NCI-H128 (cell line): Measurements from ENCODE around the gene KRTAP10-6.
"Not testable (repeated sequence)": the region's sequence is repeated elsewhere in the genome, so short reads cannot be mapped to it uniquely, and the experiment has no call there.

ENCODE experiments used
- DNase-seq: peaks from one replicate; lab custom pipeline; 2025; ENCODE audit not compliant: unreplicated experiment; lab: John Stamatoyannopoulos, UW

KRTAP10-6 gene

DNA sequence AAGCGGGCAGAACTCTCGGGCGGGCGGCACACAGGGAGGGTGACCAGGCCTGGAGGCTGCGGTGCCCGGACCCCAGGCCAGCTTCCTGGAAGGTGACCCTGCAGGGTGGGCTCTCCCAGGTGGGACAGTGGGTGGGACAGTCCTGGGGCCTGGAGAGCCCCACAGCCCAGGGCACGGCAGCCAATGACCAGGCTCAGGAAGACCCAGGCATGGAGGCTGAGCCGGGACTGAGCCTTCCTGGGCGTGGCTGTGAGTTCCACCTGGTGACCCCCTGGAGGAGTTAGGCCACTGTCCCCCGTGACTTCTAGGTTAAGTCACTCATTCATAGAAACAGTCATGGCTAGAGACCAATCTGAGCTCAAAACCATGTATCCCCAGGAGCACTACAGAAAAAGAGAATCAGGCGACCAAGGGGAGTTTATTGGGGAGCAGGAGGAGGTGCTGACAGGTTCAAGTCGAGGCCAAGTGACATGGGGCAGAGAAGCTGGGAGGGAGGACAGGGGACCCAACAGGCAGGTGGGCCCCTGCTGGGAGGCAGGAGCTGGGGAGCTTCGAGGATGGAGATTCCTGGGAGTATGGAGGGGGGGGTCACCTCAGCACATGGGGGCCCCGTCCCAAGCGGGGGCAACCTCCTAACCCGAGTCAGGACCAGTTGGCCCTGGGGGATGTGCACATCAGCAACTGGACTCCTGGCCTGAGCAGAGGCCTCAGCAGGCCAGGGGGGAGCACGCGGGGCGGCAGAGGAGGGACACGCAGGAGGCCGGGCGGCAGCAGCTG lies 13.1 kb downstream of the KRTAP10-6 start:
- DNase-seq, result no peak

DNA sequence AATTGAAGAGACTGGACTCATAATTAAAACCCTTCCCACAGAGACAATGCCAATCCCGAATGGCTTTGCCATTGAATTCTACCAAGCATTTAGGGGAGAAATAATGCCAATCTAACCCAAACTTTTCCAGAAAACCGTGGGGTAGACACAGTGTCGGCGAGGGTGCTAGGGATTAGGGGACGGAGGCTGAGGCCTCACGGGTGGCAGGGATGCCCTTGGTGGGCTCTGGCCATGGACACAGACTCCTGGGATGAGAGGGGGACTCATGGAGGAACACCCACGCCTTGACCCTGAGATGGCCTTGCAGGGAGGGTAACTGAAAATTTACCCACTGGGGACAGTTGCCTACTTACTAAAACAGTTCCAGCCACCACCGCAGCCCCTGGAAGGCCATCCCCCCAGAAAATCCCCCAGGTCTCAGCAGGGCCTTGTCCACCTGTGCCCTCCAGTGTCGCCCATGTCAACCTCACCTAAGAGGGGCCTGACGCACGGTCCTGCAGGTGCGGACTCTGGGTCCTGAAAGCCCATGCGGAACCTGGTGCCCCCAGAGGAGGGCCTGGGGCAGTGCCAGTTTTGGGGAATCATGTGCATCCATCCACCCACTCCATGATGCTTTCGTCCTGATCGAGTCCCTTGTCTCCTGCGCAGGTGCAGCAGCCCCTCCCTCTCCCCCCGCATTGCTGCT lies 13.8 kb downstream of the KRTAP10-6 start:
- DNase-seq, result no peak

DNA sequence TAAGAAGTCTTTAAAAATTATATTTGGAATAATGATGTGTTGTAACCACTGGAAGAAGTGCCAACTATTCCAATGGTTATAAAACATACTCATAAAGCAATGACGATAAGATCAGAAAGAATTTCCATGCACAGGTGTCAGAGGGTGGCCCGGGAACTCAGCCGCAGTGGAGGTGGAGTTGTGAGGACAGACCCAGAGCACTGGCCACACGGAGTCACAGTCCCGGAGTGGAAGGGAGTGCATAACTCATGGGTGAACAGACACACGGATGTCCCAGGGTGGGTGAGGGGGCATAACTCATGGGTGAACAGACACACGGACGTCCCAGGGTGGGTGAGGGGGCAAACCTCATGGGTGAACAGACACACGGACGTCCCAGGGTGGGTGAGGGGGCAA lies 16.3 kb downstream of the KRTAP10-6 start:
- no peak for DNase-seq

- no peak for DNase-seq
Observed at GRCh38 chr21:44575307-44576024, 16.8 kb downstream of the KRTAP10-6 start.

DNA sequence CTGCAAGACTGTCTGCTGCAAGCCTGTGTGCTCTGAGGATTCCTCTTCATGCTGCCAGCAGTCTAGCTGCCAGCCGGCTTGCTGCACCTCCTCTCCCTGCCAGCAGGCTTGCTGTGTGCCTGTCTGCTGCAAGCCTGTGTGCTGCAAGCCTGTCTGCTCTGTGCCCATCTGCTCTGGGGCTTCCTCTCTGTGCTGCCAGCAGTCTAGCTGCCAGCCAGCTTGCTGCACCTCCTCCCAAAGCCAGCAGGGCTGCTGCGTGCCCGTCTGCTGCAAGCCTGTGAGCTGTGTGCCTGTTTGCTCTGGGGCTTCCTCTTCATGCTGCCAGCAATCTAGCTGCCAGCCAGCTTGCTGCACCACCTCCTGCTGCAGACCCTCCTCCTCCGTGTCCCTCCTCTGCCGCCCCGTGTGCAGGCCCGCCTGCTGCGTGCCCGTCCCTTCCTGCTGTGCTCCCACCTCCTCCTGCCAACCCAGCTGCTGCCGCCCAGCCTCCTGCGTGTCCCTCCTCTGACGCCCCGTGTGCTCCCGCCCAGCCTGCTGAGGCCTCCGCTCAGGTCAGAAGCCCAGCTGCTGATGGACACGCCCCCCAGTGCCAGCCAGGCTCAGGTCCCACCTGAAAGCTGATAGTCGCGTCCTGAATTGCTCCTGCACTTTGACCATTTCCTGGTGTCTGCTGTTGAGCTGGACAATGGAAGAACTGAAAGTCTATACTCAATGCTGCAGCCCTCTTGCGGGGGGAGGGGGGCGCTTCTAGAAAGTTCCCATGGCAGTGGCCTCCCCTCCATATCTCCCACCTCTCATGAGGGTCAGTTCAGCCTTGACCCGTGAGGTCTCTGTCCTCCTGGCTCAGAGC lies 17.6 kb downstream of the KRTAP10-6 start:
- no peak for DNase-seq

- not testable (repeated sequence) for DNase-seq
Observed at GRCh38 chr21:44573630-44574456, 18.5 kb downstream of the KRTAP10-6 start, which contains the start of gene KRTAP10-4. Gene KRTAP10-4 (plus strand): TSS chr21:44573729. CDS start chr21:44573759, 30 bp downstream.

DNA sequence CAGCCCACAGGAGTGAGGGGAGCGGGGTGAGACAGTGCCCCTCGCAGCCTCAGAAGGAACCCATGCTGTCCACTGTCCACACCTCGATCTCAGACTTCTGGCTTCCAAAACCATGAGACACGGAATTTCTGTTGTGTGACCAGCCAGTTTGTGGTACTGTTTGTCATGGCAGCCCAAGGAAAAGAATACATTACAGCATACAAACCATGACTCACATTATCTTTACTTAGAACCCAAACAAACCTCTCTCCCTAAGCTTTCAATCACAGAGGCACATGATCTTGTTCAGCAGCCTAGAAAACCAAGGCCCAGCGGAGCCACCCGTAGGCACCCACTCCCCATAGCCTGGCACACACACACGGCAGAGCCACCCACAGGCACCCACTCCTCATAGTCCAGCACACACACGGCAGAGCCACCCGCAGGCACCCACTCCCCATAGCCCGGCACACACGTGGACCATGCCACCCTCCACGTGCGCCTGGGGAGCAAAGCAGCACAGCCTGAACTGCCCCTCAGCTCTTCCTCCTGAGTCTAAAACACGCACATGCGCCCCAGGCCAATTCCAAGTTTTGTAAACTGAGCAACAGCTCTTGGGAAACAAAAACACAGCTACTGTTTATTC lies 19.2 kb downstream of the KRTAP10-6 start:
- DNase-seq, result no peak

DNA sequence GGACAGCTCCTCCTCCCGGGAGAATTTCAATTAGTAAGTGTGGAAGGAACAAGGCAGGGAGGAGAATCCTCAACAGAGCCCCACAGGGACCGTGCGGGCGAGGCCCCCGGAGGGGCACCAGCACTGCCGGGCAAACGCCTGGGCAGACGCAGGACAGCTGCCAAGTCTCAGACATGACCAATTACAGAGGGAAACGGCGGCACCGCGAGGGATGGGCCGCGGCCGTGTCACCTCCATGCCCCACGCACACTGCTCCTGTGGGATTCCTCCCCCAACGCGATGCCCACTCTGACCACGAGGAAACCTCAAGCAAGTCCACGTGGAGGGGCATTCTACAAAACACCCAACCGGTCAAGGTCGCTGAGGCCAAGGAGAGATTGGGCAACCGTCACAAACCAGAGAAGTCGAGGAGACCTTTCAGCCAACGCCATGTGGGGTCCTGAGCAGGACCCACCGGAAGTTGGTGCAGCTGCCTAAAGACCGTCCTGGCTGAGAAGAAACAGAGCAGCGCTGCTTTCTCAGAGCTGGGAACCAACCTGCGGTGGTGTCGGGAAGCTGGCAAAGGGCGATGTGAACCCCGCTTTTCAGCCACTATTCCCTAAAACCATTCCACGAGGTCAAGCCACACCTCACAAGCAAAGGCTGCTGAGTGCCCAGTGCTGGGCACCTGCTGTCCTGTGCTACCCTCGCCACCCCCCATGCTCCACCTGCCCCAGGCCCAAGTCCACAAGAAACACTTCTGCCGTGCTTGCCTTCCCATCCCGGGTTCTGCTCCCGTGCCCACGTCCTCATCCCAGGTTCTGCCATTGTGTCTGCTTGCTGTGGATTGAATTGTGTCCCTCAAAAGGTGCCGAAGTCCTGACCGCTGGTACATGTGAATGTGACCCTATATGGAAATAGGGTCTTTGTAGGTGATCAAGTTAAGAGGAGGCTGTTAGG lies 20.2 kb downstream of the KRTAP10-6 start:
- no peak for DNase-seq

- DNase-seq, result no peak
Observed at GRCh38 chr21:44571296-44571695, 21.0 kb downstream of the KRTAP10-6 start.

DNA sequence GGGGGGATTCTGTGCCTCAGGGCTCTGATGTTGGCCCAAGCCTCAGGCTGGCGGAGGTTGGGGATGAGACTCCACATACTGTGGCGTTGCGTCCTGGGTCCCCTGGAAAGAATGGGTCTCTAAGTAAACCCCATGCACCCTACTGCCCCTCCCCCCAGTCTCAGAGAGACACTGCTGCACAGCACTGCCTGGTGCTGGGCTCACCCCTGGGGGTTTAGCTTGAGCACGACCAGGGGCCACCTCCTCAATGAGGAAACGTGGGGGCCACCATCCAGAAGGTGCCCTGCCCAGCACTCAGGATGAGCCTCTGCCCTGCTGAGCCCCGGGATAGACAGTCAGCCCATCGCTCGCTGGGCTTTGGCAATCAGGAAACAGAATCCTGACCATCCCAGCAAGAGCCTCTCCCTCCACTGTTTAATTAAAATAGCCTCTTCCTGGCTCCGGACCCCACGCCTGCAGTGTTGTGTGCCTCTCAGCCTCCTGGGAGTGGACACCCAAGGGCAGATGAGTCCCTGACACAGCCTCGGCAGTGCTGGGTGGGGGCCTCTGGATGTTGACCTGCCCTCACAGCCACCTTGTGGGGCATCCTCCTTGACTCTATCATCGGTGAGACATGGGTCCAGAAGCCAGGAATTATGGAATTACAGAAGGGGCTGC lies 22.3 kb downstream of the KRTAP10-6 start:
- DNase-seq, result no peak

DNA sequence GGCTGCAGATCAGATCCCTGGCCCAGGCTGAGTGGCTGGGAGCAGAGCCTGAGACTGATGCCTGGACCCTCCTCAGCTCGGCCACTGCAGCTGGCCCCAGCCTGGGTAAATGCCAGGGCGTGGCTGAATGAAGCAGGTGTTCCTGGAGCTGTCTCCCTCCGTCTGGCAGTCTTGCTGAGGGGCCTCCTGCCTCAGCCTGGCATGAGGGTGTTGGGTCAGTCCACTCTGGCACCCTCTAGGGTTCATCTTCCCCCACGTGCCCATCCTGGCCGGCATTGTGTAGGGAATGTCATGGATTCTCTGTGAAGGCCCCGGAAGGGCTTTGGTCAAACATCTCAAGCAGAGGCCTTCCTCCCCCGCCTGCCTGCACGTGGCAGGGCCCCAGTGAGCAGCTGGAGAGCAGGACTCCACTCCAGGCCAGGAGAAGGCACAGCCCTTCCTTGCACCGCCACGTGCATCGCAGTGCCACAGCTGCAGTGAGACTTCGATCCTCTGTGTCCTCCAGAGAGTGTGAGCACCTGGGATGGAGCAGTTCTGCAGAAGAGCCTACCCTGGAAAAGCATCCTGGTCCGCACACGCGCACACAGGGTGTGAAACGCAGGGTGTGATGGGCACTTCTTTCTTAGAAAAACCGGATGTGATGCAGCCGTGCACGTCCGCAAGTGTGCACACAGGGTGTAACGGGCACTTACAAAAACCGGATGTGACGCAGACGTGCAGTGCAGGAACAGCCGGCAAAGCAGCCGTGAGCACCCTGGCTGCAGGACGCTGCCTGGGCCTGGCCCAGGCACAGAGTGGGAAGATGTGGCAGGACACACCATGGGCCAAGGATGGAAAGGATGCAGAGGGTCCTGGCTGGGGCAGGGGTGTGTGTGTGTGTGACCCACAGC lies 23.4 kb downstream of the KRTAP10-6 start:
- DNase-seq, result no peak

GRCh38 chr21:44568261-44568660 lies 24.0 kb downstream of the KRTAP10-6 start:
- DNase-seq, result no peak

DNA sequence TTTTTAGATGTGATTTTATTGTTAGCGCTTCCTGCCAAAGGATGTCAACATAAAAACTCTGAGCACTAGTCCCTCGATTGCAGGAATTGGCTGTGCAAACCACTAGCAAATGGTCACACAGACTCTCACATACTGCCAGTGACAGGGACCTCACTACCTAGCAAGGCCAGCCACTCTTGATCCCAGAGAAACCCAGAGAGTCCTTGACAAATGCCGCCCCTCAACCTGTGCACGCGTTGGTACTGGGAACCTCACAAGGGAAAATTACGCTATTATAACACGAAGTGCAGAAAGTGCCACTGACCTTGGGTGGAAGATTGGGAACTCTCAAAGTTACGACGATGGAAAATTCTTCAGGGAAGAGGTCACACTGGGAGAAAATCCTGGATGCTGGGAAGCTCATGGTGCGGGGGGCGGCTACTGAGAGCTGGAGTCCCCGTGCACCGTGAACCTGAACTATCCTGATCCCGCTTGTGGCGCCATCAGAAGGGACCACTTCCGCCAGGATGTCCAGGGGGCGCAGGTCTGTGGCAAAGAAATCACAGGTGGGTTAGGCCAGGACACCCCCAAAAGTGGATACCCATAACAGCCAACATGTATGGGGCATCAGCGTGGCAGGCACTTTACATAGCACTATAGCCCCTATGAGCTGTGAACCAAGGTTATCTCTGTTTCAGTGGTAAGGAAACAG lies 24.7 kb downstream of the KRTAP10-6 start:
- no peak for DNase-seq

DNA sequence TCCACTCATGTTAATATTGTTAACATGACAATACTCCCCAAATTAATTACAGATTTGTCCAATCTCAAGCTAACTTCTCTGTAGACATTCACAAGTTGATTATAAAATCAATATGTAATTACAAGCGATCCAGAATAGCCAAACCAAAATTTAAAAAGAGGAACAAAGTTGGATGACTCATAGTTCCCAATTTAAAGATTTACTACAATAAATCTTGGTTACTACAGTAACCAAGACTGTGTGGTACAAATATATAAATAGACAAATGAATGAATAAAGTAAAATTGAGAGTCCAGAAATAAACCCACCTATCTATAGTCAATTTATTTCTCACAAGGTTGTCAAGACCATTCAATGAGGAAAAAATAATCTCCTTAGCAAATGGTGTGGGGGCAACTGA lies 25.9 kb downstream of the KRTAP10-6 start:
- no peak for DNase-seq

- no peak for DNase-seq
Observed at GRCh38 chr21:44564886-44565598, 27.3 kb downstream of the KRTAP10-6 start.

- no peak for DNase-seq
Observed at GRCh38 chr21:44564099-44564498, 28.2 kb downstream of the KRTAP10-6 start.
